Measurements from ENCODE around the gene ANO8. TPM values are rescaled to one million over a fixed set of nuclear protein-coding genes. Genes with fewer than 3 reads are reported as not detected.
"Not testable (repeated sequence)": the region's sequence is repeated elsewhere in the genome, so short reads cannot be mapped to it uniquely, and the experiment has no call there.

The ANO8 gene
- total RNA-seq, 4 donors from 2014 or later: 1.3 to 6.2 (median 4.2) TPM

DNA sequence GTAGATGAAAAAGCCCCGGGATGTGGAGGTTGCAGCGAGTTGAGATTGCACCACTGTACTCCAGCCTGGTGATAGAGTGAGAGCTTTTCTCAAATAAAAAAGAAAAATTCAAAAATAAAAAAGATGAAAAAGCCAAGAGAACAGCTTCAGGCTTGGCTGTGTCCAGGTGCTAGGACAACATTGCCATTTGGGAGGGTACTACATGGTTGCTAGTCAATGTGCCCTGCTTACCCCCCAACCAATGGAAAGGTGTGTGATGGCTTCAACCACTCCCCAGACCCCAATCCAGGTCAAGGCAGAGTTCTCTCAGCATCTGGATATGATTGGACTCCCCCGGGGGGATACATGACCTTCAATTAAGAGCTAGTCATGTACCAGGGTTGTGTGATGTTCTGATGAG is 55.2 kb downstream of the ANO8 start:
- TF ChIP-seq EP300 (IDR thresholded peaks at IDR 0.05) (no peak), POLR2A (IDR thresholded peaks at IDR 0.05) (no peak), POLR2AphosphoS5 (IDR thresholded peaks at IDR 0.05) (no peak)
- TF ChIP-seq, protein P1, sequence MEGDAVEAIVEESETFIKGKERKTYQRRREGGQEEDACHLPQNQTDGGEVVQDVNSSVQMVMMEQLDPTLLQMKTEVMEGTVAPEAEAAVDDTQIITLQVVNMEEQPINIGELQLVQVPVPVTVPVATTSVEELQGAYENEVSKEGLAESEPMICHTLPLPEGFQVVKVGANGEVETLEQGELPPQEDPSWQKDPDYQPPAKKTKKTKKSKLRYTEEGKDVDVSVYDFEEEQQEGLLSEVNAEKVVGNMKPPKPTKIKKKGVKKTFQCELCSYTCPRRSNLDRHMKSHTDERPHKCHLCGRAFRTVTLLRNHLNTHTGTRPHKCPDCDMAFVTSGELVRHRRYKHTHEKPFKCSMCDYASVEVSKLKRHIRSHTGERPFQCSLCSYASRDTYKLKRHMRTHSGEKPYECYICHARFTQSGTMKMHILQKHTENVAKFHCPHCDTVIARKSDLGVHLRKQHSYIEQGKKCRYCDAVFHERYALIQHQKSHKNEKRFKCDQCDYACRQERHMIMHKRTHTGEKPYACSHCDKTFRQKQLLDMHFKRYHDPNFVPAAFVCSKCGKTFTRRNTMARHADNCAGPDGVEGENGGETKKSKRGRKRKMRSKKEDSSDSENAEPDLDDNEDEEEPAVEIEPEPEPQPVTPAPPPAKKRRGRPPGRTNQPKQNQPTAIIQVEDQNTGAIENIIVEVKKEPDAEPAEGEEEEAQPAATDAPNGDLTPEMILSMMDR (IDR thresholded peaks at IDR 0.05): no peak
- Histone ChIP-seq H3K27me3 (peaks cover 26% of the 10 kb centered on the region), H3K4me1 (peaks cover 0 to 19% (median 17%) of the 10 kb centered on the region in 3 donors), H3K27ac (no peak overlapping the region), H3K9me3 (no peaks in the 10 kb centered on the region), H3K4me3 (no peak overlapping the region), H3K36me3 (peaks cover 0 to 55% of the 10 kb centered on the region in 2 donors)
- WGBS, 2 donors (ENCODE audit: low coverage in 1 of 2): 49 to 100% methylated on average over 2 to 3 of the region's 3 CpGs
- no peak for ATAC-seq

DNA sequence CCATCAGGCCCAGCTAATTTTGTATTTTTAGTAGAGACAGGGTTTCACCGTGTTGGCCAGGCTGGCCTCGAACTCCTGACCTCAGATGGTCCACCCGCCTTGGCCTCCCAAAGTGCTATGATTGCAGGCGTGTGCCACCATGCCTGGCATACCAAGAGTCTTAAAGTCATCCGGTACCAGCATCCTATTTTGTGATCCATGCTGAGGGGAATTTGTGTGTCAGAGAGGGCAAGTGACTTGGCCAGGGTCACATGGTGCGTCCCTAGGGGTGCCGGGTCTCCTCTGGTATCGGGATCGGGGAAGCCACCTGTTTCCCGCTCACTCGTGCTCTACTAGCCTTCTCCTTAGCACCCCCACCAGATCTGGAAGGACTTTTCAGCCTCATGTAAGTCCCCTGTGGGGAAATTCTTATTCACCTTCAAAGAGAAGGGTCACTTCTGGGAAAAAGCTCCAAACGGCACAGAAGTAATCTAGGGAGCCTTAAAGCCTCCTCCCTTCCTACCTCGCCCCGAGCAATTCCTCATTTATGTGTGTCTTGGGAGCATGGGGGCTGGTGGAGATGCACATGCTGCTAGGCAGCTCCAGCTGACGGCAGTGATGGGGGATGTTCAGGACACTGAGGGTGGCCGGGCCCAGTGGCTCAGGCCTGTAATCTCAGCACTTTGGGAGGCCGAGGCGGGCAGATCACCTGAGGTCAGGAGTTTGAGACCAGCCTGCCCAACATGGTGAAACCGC is 59.0 kb downstream of the ANO8 start:
- H3K27me3 ChIP-seq: no peaks in the 10 kb centered on the region
- 72 to 90% methylated on average over 3 to 12 of the region's 19 CpGs for WGBS, 2 donors (ENCODE audit: low coverage in 1 of 2)
- H3K4me3 ChIP-seq: no peak overlapping the region
- H3K27ac ChIP-seq: no peak overlapping the region
- H3K36me3 ChIP-seq: peaks cover 0 to 93% of the 10 kb centered on the region in 2 donors
- no peak for ATAC-seq
- no peaks in the 10 kb centered on the region for H3K4me1 ChIP-seq
- no peaks in the 10 kb centered on the region for H3K9me3 ChIP-seq
- no peak for TF ChIP-seq EP300 (IDR thresholded peaks at IDR 0.05)
- no peak for TF ChIP-seq POLR2A (IDR thresholded peaks at IDR 0.05)
- TF ChIP-seq POLR2AphosphoS5 (IDR thresholded peaks at IDR 0.05): no peak
- TF ChIP-seq, protein P1 (IDR thresholded peaks at IDR 0.05): no peak

DNA sequence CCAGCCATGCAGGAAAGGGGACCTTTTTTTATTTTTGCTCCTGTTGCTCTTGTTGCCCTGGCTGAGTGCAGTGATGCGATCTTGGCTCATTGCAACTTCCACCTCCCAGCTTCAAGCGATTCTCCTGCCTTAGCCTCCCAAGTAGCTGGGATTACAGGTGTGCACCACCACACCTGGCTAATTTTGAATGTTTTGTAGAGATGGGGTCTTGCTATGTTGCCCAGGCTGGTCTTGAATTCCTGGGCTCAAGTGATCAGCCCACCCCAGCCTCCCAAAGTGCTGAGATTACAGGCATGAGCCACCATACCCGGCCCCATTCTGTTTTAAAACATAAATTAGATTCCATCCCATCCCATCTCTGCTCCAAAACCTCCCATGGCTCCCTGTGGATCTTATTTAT is 59.8 kb downstream of the ANO8 start:
- H3K4me3 ChIP-seq, H3K27ac ChIP-seq, H3K4me1 ChIP-seq, H3K27me3 ChIP-seq, H3K9me3 ChIP-seq, ATAC-seq: not testable (repeated sequence)
- WGBS, 2 donors (ENCODE audit: low coverage in 1 of 2): 92 to 100% methylated on average over 2 to 3 of the region's 3 CpGs
- peaks cover 0 to 100% of the 10 kb centered on the region in 2 donors for H3K36me3 ChIP-seq

Other genes starting within 250 kb of the ANO8 start
- 10 to 100 TPM; 11.3 to 24.0 (median 17.9) TPM for gene USE1, start 119.5 kb downstream of the ANO8 start, total RNA-seq
- 10 to 100 TPM in 1 of 4 donors, 1 to 10 TPM in 3; 3.5 to 15.1 (median 6.5) TPM for gene OCEL1, start 108.6 kb downstream of the ANO8 start, total RNA-seq
- gene NR2F6, start 88.9 kb downstream of the ANO8 start, total RNA-seq: 10 to 100 TPM; 33.9 to 71.9 (median 60.2) TPM
- 1 to 10 TPM; 4.6 to 9.6 (median 5.1) TPM for gene USHBP1, start 70.1 kb downstream of the ANO8 start, total RNA-seq
- 10 to 100 TPM; 62.6 to 91.8 (median 81.9) TPM for gene BABAM1, start 67.4 kb downstream of the ANO8 start, total RNA-seq
- gene ANKLE1, start 53.0 kb downstream of the ANO8 start, total RNA-seq: under 1 TPM in 2 of 4 donors, not detected in 2; 0.39 to 0.81 TPM
- 10 to 100 TPM; 13.2 to 34.4 (median 24.3) TPM for gene ABHD8, start 31.4 kb downstream of the ANO8 start, total RNA-seq
- gene MRPL34, start 29.0 kb downstream of the ANO8 start, total RNA-seq: 100 to 1,000 TPM in 3 of 4 donors, 10 to 100 TPM in 1; 95.0 to 175 (median 113) TPM
- 10 to 100 TPM; 13.2 to 58.5 (median 19.9) TPM for gene DDA1, start 25.3 kb downstream of the ANO8 start, total RNA-seq
- gene GTPBP3, start 2.7 kb upstream of the ANO8 start, total RNA-seq: 10 to 100 TPM in 3 of 4 donors, 1 to 10 TPM in 1; 9.3 to 20.2 (median 15.6) TPM
- 100 to 1,000 TPM in 1 of 4 donors, 10 to 100 TPM in 3; 41.4 to 110 (median 67.9) TPM for gene PLVAP, start 42.5 kb upstream of the ANO8 start, total RNA-seq
- not detected for gene CCDC194, start 59.3 kb upstream of the ANO8 start, total RNA-seq
- gene BST2, start 70.8 kb upstream of the ANO8 start, total RNA-seq: 100 to 1,000 TPM in 1 of 4 donors, 10 to 100 TPM in 3; 36.6 to 196 (median 40.7) TPM
- 10 to 100 TPM; 30.8 to 44.7 (median 37.7) TPM for gene MVB12A, start 85.2 kb upstream of the ANO8 start, total RNA-seq
- 1 to 10 TPM in 1 of 4 donors, under 1 TPM in 1, not detected in 2; 0.46 to 1.3 TPM for gene TMEM221, start 113.8 kb upstream of the ANO8 start, total RNA-seq
- not detected for gene NXNL1, start 126.1 kb upstream of the ANO8 start, total RNA-seq
- 10 to 100 TPM; 17.1 to 21.3 (median 19.6) TPM for gene SLC27A1, start 135.7 kb upstream of the ANO8 start, total RNA-seq
- gene PGLS, start 176.8 kb upstream of the ANO8 start, total RNA-seq: 10 to 100 TPM; 35.0 to 48.7 (median 39.9) TPM
- 10 to 100 TPM; 54.7 to 78.9 (median 61.2) TPM for gene COLGALT1, start 220.8 kb upstream of the ANO8 start, total RNA-seq